Activated CD8-positive, alpha-beta T cell treated with anti-CD3 and anti-CD28 coated beads for 36 hours (primary cell): ENCODE results near the gene TTC28. TPM values are rescaled to one million over a fixed set of nuclear protein-coding genes. Genes with fewer than 3 reads are reported as not detected.

ENCODE experiments used
- ATAC-seq: fragments of 200-7000 bp; cut with Tn5 transposase; one replicate; pipeline ENCODE4 v1.10.0; 2021; ENCODE audit warnings: mild to moderate bottlenecking, moderate library complexity
- CTCF ChIA-PET: fragments of 350-600 bp; sonication (Branson Sonifier 250); formaldehyde crosslinking; loops from one replicate; lab custom pipeline; 2021; ENCODE audit warnings: antibody characterized with exemption; lab: Charles Lee
- POLR2A ChIA-PET: fragments of 350-600 bp; sonication (Branson Sonifier 250); formaldehyde crosslinking; loops from one replicate; lab custom pipeline; 2021; ENCODE audit warnings: antibody characterized with exemption; lab: Charles Lee
- DNase-seq: peaks from one replicate; pipeline ENCODE4 v3.0.0-alpha.2; 2020
- H3K27ac Mint-ChIP-seq: one replicate; pipeline ENCODE4 v1.8.0; 2021; ENCODE audit warnings: mild to moderate bottlenecking, mixed read lengths
- H3K27me3 Mint-ChIP-seq: one replicate; pipeline ENCODE4 v1.8.0; 2021; ENCODE audit warnings: mixed read lengths
- H3K36me3 Mint-ChIP-seq: one replicate; pipeline ENCODE4 v1.8.0; 2021; ENCODE audit warnings: low read depth, mixed read lengths
- H3K4me1 Mint-ChIP-seq: one replicate; pipeline ENCODE4 v1.8.0; 2021; ENCODE audit warnings: low read depth, mixed read lengths
- H3K4me3 Mint-ChIP-seq: one replicate; pipeline ENCODE4 v1.8.0; 2021; ENCODE audit warnings: mild to moderate bottlenecking, moderate library complexity, mixed read lengths
- H3K9me3 Mint-ChIP-seq: one replicate; pipeline ENCODE4 v1.8.0; 2021; ENCODE audit warnings: mixed read lengths
- intact Hi-C: fragments of 100-400 bp; cut with micrococcal nuclease; formaldehyde crosslinking; loops from one replicate; pipeline ENCODE4 v1.10.0; 2022
- total RNA-seq, 2 experiments: library from RNA; stranded (reverse); gene quantifications; one replicate each; pipeline ENCODE4 v1.2.3, GENCODE V29; 2021
- TF ChIP-seq, protein P1 (sequence below): fragments of 200-600 bp; IDR thresholded peaks from one replicate; pipeline ENCODE4 v1.8.0; 2022; ENCODE audit warnings: antibody characterized with exemption, mild to moderate bottlenecking

Gene TTC28
- total RNA-seq, 2 experiments from 2014 or later, result 0.58 to 1.9 TPM

DNA sequence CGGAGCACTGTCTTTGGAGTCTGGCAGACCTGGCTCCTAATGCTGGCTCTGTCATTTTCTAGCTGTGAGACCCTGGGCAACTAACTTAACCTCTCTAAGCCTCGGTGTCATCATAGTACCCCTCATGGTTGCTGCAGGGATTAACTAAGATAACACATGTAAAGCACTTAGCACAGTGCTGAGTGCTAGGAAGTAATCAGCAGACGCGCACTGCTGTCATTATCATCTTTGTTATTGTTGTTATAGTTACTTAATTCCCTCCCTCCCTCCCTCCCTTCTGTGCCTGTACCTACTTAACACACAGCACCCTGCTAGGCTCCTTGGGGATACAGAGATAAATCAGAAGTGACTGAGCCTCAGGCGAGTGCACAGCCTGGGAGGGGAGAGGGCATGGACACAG lies 655.9 kb downstream of the TTC28 start:
- Mint-ChIP-seq H3K4me1 (no peaks in the 10 kb centered on the region), H3K4me3 (no peak overlapping the region), H3K9me3 (no peaks in the 10 kb centered on the region), H3K27ac (no peak overlapping the region), H3K36me3 (no peaks in the 10 kb centered on the region), H3K27me3 (no peaks in the 10 kb centered on the region)
- ChIA-PET CTCF (no interaction called here), POLR2A (no interaction called here)
- ATAC-seq, result no peak
- TF ChIP-seq, protein P1, sequence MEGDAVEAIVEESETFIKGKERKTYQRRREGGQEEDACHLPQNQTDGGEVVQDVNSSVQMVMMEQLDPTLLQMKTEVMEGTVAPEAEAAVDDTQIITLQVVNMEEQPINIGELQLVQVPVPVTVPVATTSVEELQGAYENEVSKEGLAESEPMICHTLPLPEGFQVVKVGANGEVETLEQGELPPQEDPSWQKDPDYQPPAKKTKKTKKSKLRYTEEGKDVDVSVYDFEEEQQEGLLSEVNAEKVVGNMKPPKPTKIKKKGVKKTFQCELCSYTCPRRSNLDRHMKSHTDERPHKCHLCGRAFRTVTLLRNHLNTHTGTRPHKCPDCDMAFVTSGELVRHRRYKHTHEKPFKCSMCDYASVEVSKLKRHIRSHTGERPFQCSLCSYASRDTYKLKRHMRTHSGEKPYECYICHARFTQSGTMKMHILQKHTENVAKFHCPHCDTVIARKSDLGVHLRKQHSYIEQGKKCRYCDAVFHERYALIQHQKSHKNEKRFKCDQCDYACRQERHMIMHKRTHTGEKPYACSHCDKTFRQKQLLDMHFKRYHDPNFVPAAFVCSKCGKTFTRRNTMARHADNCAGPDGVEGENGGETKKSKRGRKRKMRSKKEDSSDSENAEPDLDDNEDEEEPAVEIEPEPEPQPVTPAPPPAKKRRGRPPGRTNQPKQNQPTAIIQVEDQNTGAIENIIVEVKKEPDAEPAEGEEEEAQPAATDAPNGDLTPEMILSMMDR, result no peak
- no peak for DNase-seq
- intact Hi-C loops, result no loop called here

DNA sequence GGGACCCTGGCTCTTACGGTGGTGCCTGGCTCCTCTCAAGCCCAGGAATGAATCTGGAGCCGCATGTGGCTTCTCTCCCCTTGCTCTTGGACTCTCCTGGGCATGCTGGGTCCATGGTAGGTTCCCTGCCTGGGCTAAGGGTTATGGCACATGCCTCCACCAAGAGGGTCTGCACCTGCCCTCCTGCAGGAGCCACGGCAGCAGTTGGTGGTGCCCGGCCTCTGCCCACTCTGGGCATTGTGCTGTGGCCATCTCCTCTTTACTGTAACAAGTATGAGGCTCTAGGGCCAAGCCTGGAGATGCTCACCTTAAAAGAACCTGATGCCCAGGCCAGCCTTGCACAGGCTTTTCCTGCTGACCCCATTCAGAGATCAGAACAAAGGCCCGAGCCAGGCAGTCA lies 656.6 kb downstream of the TTC28 start:
- H3K27me3 Mint-ChIP-seq, result no peaks in the 10 kb centered on the region
- no peak for ATAC-seq
- H3K27ac Mint-ChIP-seq, result no peak overlapping the region
- DNase-seq, result no peak
- no peak overlapping the region for H3K4me3 Mint-ChIP-seq
- no peaks in the 10 kb centered on the region for H3K4me1 Mint-ChIP-seq
- no peaks in the 10 kb centered on the region for H3K36me3 Mint-ChIP-seq
- intact Hi-C loops, result no loop called here
- ChIA-PET CTCF (interaction anchor here (1.1 kb wide), 1 partner anchor 807 kb away, joined by 3 read pairs; no protein-coding TSS in a partner anchor), POLR2A (no interaction called here)
- H3K9me3 Mint-ChIP-seq, result no peaks in the 10 kb centered on the region
- TF ChIP-seq, protein P1, result no peak

DNA sequence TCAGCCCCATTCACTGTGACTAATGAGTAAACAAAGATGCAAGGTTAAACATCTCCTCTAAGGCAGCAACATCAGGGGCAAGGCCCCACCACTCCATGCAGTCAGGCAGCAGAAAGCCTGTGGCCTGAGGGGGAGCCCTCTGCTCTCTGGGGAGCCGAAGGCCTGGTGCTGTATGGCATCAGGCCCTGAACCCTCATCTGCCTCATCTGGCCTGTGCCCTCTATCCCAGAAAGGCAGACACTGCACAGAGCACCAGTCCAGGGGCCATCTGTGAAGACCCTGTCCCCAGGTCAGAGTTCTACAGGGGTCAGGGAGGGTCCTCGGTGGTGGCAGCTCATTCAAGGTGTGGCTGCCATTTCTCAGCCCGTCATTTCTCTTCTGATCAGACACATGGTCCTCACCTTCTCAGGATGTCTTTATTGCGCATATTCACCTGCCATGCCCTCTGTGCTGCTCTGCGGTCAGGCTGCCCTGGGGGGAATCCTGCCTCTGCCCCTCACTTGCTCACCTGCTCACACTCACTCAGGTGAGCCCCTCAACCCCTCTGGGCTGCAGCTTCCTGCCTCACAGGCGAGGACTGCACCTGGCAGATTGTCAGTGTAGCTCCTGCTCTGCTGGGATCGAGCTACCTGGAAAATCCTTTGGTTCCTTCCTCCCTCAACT lies 657.5 kb downstream of the TTC28 start:
- ATAC-seq (no peak), DNase-seq (no peak)
- no peaks in the 10 kb centered on the region for H3K36me3 Mint-ChIP-seq
- no peak overlapping the region for H3K27ac Mint-ChIP-seq
- CTCF ChIA-PET, result interaction anchor here (1.1 kb wide), 1 partner anchor 807 kb away, joined by 3 read pairs; no protein-coding TSS in a partner anchor
- intact Hi-C loops, result loop anchor here (2.0 kb wide), 1 partner anchor 573 kb away; no protein-coding TSS in a partner anchor
- TF ChIP-seq, protein P1, result no peak
- H3K4me3 Mint-ChIP-seq, result no peak overlapping the region
- no peaks in the 10 kb centered on the region for H3K9me3 Mint-ChIP-seq
- no peaks in the 10 kb centered on the region for H3K27me3 Mint-ChIP-seq
- POLR2A ChIA-PET, result no interaction called here
- no peaks in the 10 kb centered on the region for H3K4me1 Mint-ChIP-seq

DNA sequence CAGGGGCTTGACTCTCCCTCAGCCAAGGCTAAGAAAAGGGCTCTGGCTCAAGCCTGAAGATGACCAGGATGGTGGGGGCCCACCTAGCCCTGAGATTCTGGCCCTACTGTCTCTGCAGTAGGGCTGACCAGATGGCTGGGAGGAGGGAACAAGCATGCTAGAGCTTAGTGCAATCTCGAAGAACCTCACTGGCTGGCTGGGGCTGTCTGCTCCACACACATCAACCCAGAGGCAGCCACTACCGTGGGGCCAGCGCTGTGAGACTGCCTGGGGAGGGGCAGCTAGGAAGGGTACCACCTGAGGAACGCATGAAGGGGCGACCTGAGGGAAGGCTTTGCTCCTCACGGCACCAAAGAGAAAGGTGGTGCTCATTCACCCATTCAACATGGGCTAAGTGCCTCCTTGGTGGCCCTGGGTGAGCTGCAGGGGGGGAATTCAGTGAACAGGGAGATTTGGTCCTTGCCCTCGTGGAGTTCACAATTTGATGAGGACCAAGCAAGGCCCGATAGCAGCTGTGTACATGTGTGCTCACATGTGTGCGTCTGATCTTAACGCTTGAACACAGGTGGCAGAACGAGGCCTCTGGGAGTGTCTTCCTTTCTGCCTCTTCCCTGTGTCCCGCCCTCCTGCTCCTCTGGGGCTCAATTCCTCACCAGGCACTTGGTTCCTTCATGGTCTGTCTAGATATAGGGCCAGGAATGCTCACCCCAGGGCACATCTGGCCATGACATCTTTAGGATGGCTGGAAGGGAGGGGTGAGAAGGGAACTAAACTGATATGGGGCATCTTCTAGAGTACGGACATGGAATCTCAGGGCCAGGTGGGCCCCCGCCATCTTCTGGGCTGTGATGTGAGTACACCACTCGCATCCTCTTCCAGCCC lies 658.3 kb downstream of the TTC28 start:
- no peaks in the 10 kb centered on the region for H3K9me3 Mint-ChIP-seq
- no peak overlapping the region for H3K4me3 Mint-ChIP-seq
- CTCF ChIA-PET, result interaction anchor here (1.1 to 2.9 kb wide), 10 partner anchors 8 to 588 kb away, joined by 3 to 15 read pairs (median 6); no protein-coding TSS in a partner anchor
- TF ChIP-seq, protein P1, result no peak
- no peaks in the 10 kb centered on the region for H3K4me1 Mint-ChIP-seq
- H3K36me3 Mint-ChIP-seq, result no peaks in the 10 kb centered on the region
- H3K27ac Mint-ChIP-seq, result no peak overlapping the region
- ATAC-seq, result no peak
- H3K27me3 Mint-ChIP-seq, result no peaks in the 10 kb centered on the region
- POLR2A ChIA-PET, result no interaction called here
- intact Hi-C loops, result loop anchor here (2.0 kb wide), 1 partner anchor 573 kb away; no protein-coding TSS in a partner anchor
- no peak for DNase-seq
